SK-N-SH (cell line): ENCODE data around the gene DOCK3. TPM values are rescaled to one million over a fixed set of nuclear protein-coding genes. Genes with fewer than 3 reads are reported as not detected.

Experiments
- CTCF ChIA-PET: fragments of 300-600, 350-600 bp; formaldehyde crosslinking; extraction: SDS; loops from one replicate; lab custom pipeline; 2021; lab: Yijun Ruan, JAX
- POLR2A ChIA-PET: fragments of 350-600 bp; sonication (Branson Sonifier 250); formaldehyde crosslinking; extraction: SDS; loops from one replicate; lab custom pipeline; 2020; ENCODE audit warnings: antibody characterized with exemption, inconsistent platforms; lab: Yijun Ruan, JAX
- DNase-seq: peaks from one replicate; pipeline ENCODE4 v3.0.0; 2012
- H2AFZ ChIP-seq: fragments of 200-600 bp; sonication (generic); 2 replicates; pipeline ENCODE4 v1.8.1; 2016; ENCODE audit warnings: antibody characterized with exemption, mild to moderate bottlenecking, low read depth
- H3F3A ChIP-seq: fragments of 200-600 bp; sonication (generic); replicated peaks from 2 replicates; pipeline ENCODE3; 2016; ENCODE audit warnings: antibody characterized with exemption, mild to moderate bottlenecking; ENCODE audit not compliant: insufficient read depth
- H3K27ac ChIP-seq, 2 experiments: fragments of 200-500 bp in 1 of 2; fragments of 200-600 bp in 1 of 2; sonication (Bioruptor generic) in 1 of 2; sonication (generic), shearing (Covaris generic) in 1 of 2; 2 replicates each; pipeline versions ENCODE4 v1.5.1 to v1.6.1; 2014 to 2016; ENCODE audit warnings: low read depth in 2 of 2, inconsistent platforms in 1 of 2, low read length in 1 of 2, mild to moderate bottlenecking in 1 of 2, mixed read lengths in 1 of 2
- H3K27me3 ChIP-seq: fragments of 200-600 bp; sonication (generic), shearing (Covaris generic); 2 replicates; pipeline ENCODE4 v1.6.1; 2016; ENCODE audit warnings: mixed run types; ENCODE audit not compliant: insufficient read depth
- H3K36me3 ChIP-seq, 2 experiments: fragments of 200-500 bp in 1 of 2; fragments of 200-600 bp in 1 of 2; sonication (Bioruptor generic) in 1 of 2; sonication (generic) in 1 of 2; replicated peaks in 1 of 2; 2 replicates each; pipeline versions ENCODE3 to v1.5.1; 2014 to 2016; ENCODE audit warnings: low read length in 1 of 2, mild to moderate bottlenecking in 1 of 2; ENCODE audit not compliant: insufficient read depth in 2 of 2, control insufficient read depth in 1 of 2
- H3K4me1 ChIP-seq, 2 experiments: fragments of 200-500 bp in 1 of 2; fragments of 200-600 bp in 1 of 2; sonication (Bioruptor generic) in 1 of 2; sonication (generic), shearing (Covaris generic) in 1 of 2; 2 replicates each; pipeline versions ENCODE4 v1.5.1 to v1.6.1; 2014 to 2016; ENCODE audit warnings: low read depth in 1 of 2, low read length in 1 of 2, mixed run types in 1 of 2; ENCODE audit not compliant: insufficient read depth in 2 of 2, control insufficient read depth in 1 of 2
- H3K4me2 ChIP-seq: fragments of 200-600 bp; sonication (generic), shearing (Covaris generic); 2 replicates; pipeline ENCODE4 v1.6.1; 2017; ENCODE audit warnings: mixed run types
- H3K4me3 ChIP-seq, 2 experiments: fragments of 200-500 bp in 1 of 2; fragments of 200-600 bp in 1 of 2; sonication (Bioruptor generic) in 1 of 2; sonication (generic), shearing (Covaris generic) in 1 of 2; 2 replicates each; pipeline versions ENCODE4 v1.5.1 to v1.8.1; 2014 to 2016; ENCODE audit warnings: low read depth in 2 of 2, inconsistent platforms in 1 of 2, low read length in 1 of 2, mild to moderate bottlenecking in 1 of 2, mixed read lengths in 1 of 2, moderate library complexity in 1 of 2
- H3K79me2 ChIP-seq: fragments of 200-600 bp; sonication (generic); 2 replicates; pipeline ENCODE4 v1.8.1; 2017; ENCODE audit warnings: mild to moderate bottlenecking; ENCODE audit not compliant: insufficient read depth
- H3K9ac ChIP-seq: fragments of 200-600 bp; sonication (generic); 2 replicates; pipeline ENCODE4 v1.6.1; 2017; ENCODE audit warnings: mixed run types
- H3K9me2 ChIP-seq: fragments of 200-600 bp; sonication (generic); 2 replicates; pipeline ENCODE4 v1.6.1; 2017; ENCODE audit warnings: mixed run types
- H3K9me3 ChIP-seq: fragments of 200-600 bp; sonication (generic); 2 replicates; pipeline ENCODE4 v1.6.1; 2017; ENCODE audit warnings: mixed run types, mild to moderate bottlenecking, moderate library complexity
- H4K20me1 ChIP-seq: fragments of 200-600 bp; sonication (generic); 2 replicates; pipeline ENCODE4 v1.6.1; 2017; ENCODE audit warnings: mild to moderate bottlenecking, mixed run types; ENCODE audit not compliant: insufficient read depth
- CHD2 ChIP-seq: fragments of 150-350 bp; IDR thresholded peaks from 2 replicates; pipeline ENCODE4 v1.6.1; 2018; ENCODE audit warnings: low read length; ENCODE audit not compliant: partially characterized antibody
- EP300 ChIP-seq, 2 experiments: IDR thresholded peaks; 2 replicates each; pipeline versions ENCODE4 v1.4.0 to v1.6.1; 2012; ENCODE audit warnings: borderline replicate concordance in 1 of 2, low read depth in 1 of 2, low read length in 1 of 2
- EZH2phosphoT487 ChIP-seq: fragments of 200-600 bp; sonication (generic); IDR thresholded peaks from 2 replicates; pipeline ENCODE4 v1.6.1; 2017; ENCODE audit warnings: low read depth, mixed run types, mild to moderate bottlenecking, antibody characterized with exemption, moderate library complexity, borderline replicate concordance
- FOXJ3 ChIP-seq: sonication (generic); formaldehyde crosslinking; IDR thresholded peaks from 2 replicates; pipeline ENCODE4 v1.5.1; 2020; ENCODE audit warnings: mild to moderate bottlenecking, missing genetic modification reagents
- FOXM1 ChIP-seq: IDR thresholded peaks from 2 replicates; pipeline ENCODE4 v1.4.0; 2012; ENCODE audit warnings: low read depth, mild to moderate bottlenecking
- GATA2 ChIP-seq: sonication (generic); formaldehyde crosslinking; IDR thresholded peaks from 2 replicates; pipeline ENCODE4 v1.5.0; 2020; ENCODE audit warnings: mild to moderate bottlenecking, missing genetic modification reagents
- JUND ChIP-seq: IDR thresholded peaks from 2 replicates; pipeline ENCODE4 v1.4.0; 2012
- NFIC ChIP-seq: IDR thresholded peaks from 2 replicates; pipeline ENCODE4 v1.4.0; 2012; ENCODE audit warnings: borderline replicate concordance
- NRF1 ChIP-seq: IDR thresholded peaks from 2 replicates; pipeline ENCODE4 v1.6.1; 2012; ENCODE audit warnings: low read depth, mild to moderate bottlenecking, low read length
- PBX3 ChIP-seq: IDR thresholded peaks from 2 replicates; pipeline ENCODE4; 2012
- POLR2AphosphoS5 ChIP-seq: IDR thresholded peaks from 2 replicates; pipeline ENCODE4 v1.6.1; 2012; ENCODE audit warnings: low read depth, low read length
- RCOR1 ChIP-seq: fragments of 150-350 bp; IDR thresholded peaks from 2 replicates; pipeline ENCODE4 v1.6.1; 2017; ENCODE audit warnings: antibody characterized with exemption, low read length
- REST ChIP-seq: IDR thresholded peaks from 2 replicates; pipeline ENCODE4 v1.6.1; 2012; ENCODE audit warnings: mild to moderate bottlenecking, low read depth, low read length, moderate library complexity
- SMC3 ChIP-seq: IDR thresholded peaks from 2 replicates; pipeline ENCODE4 v1.6.1; 2012; ENCODE audit warnings: low read depth, low read length, improper control_type of control experiment
- TAF1 ChIP-seq: IDR thresholded peaks from 2 replicates; pipeline ENCODE4 v1.6.1; 2012; ENCODE audit warnings: low read depth, mild to moderate bottlenecking, low read length, moderate library complexity, borderline replicate concordance
- USF1 ChIP-seq: IDR thresholded peaks from 2 replicates; pipeline ENCODE4 v1.4.0; 2012; ENCODE audit warnings: low read depth, borderline replicate concordance
- USF2 ChIP-seq: fragments of 150-350 bp; IDR thresholded peaks from 2 replicates; pipeline ENCODE4 v1.6.1; 2017; ENCODE audit warnings: antibody characterized with exemption, low read length, low read depth, borderline replicate concordance
- YY1 ChIP-seq: IDR thresholded peaks from 2 replicates; pipeline ENCODE4 v1.4.0; 2012; ENCODE audit warnings: low read depth, mild to moderate bottlenecking
- WGBS: methylation state at CpG from one replicate; pipeline ENCODE4 v1.1.6; 2017; ENCODE audit warnings: low lambda C conversion rate; 5-methylcytosine and 5-hydroxymethylcytosine counted together
- polyA plus RNA-seq, 3 experiments: library from polyadenylated mRNA; depleted of rRNA; stranded (reverse); fragments of >200 nt; gene quantifications; 2 replicates each; pipeline ENCODE4 v1.2.3, GENCODE V29; 2012
- TF ChIP-seq, protein P1 (sequence below): IDR thresholded peaks from 2 replicates; pipeline ENCODE4 v1.4.0; 2012; ENCODE audit warnings: low read depth

DOCK3 gene
- polyA plus RNA-seq, 1 of the 3 experiments (the other 2 are of a cell fraction), result 0.05 TPM

DNA sequence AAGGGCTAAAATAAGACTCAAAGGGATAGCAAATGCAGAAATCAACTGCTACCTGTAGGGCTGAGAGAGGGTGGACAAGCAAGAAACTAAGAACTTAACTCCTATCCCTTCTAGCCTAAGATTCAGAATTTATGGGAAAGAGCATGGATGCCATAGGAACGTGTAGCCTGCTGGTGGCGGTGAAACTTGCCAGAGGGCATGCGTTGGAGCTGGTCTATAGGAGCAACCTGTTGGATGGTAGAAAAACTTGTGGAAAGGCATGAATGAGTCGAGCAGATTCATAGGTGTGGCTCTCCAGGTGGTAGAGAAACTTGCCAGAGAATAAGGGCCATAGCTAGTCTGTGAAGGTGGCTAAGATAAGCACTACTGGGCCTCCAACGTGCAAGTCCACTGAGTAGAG is 137.2 kb downstream of the DOCK3 start:
- Histone ChIP-seq H3K9me3 (no peaks in the 10 kb centered on the region), H2AFZ (no peak overlapping the region), H3K9me2 (no peaks in the 10 kb centered on the region), H3K4me1 (no peaks in the 10 kb centered on the region), H3K4me2 (no peak overlapping the region), H3K36me3 (no peaks in the 10 kb centered on the region), H3K79me2 (no peaks in the 10 kb centered on the region), H4K20me1 (no peaks in the 10 kb centered on the region), H3K27me3 (no peaks in the 10 kb centered on the region), H3F3A (no peaks in the 10 kb centered on the region), H3K9ac (no peak overlapping the region), H3K4me3 (no peak overlapping the region), H3K27ac (no peak overlapping the region)
- ChIA-PET POLR2A (no interaction called here), CTCF (no interaction called here)
- 30% methylated on average over 5 of the region's 5 CpGs for WGBS
- no peak for TF ChIP-seq FOXM1
- no peak for TF ChIP-seq RCOR1
- no peak for TF ChIP-seq NRF1
- TF ChIP-seq GATA2 (CRISPR knock-in tag), result no peak
- TF ChIP-seq USF2, result no peak
- no peak for TF ChIP-seq JUND
- no peak for TF ChIP-seq NFIC
- TF ChIP-seq POLR2AphosphoS5, result no peak
- no peak for TF ChIP-seq EP300 (IDR thresholded peaks at IDR 0.05; ENCODE audit: borderline replicate concordance in 1 of 2, low read depth in 1 of 2, low read length in 1 of 2)
- no peak for TF ChIP-seq SMC3
- TF ChIP-seq REST, result no peak
- no peak for TF ChIP-seq YY1
- no peak for TF ChIP-seq FOXJ3 (CRISPR knock-in tag)
- TF ChIP-seq TAF1, result no peak
- no peak for TF ChIP-seq EZH2phosphoT487
- TF ChIP-seq PBX3, result no peak
- TF ChIP-seq, protein P1, sequence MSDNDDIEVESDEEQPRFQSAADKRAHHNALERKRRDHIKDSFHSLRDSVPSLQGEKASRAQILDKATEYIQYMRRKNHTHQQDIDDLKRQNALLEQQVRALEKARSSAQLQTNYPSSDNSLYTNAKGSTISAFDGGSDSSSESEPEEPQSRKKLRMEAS, result no peak
- TF ChIP-seq CHD2, result no peak
- TF ChIP-seq USF1, result no peak
- DNase-seq, result no peak
